CD14-positive monocyte (primary cell): ENCODE data around the gene ZNF559. TPM values are rescaled to one million over a fixed set of nuclear protein-coding genes. Genes with fewer than 3 reads are reported as not detected.

Source experiments
- DNase-seq, 3 donors: peaks; one replicate each; pipeline ENCODE4 v3.0.0-alpha.2; 2011 to 2022
- H2AFZ ChIP-seq: 2 replicates; pipeline ENCODE4 v1.6.0; 2012; ENCODE audit warnings: mild to moderate bottlenecking, low read depth, low read length, inconsistent platforms; ENCODE audit not compliant: insufficient read depth, poor library complexity, severe bottlenecking
- H3K27ac ChIP-seq, 2 donors: 1 replicate in 1 of 2; 2 replicates in 1 of 2; pipeline ENCODE4 v1.5.1; 2012 to 2013; ENCODE audit warnings: low read length in 2 of 2, control low read depth in 1 of 2, inconsistent platforms in 1 of 2, low read depth in 1 of 2, mild to moderate bottlenecking in 1 of 2
- H3K27me3 ChIP-seq, 2 donors: one replicate each; pipeline versions ENCODE4 v1.6.0 to v1.6.1; 2011 to 2013; ENCODE audit warnings: low read length in 2 of 2; ENCODE audit not compliant: control insufficient read depth in 2 of 2, insufficient read depth in 2 of 2
- H3K36me3 ChIP-seq, 2 donors: replicated peaks in 1 of 2; 1 replicate in 1 of 2; 2 replicates in 1 of 2; pipeline versions ENCODE4 v1.5.1 to v1.6.1; 2012 to 2013; ENCODE audit warnings: low read length in 2 of 2, control low read depth in 1 of 2, inconsistent platforms in 1 of 2, mild to moderate bottlenecking in 1 of 2; ENCODE audit not compliant: insufficient read depth in 2 of 2, control insufficient read depth in 1 of 2
- H3K4me1 ChIP-seq, 2 donors: 1 replicate in 1 of 2; 2 replicates in 1 of 2; pipeline versions ENCODE4 v1.5.1 to v1.6.1; 2012 to 2013; ENCODE audit warnings: low read length in 2 of 2, control low read depth in 1 of 2, inconsistent platforms in 1 of 2, mild to moderate bottlenecking in 1 of 2, moderate library complexity in 1 of 2; ENCODE audit not compliant: insufficient read depth in 2 of 2, control insufficient read depth in 1 of 2
- H3K4me2 ChIP-seq: replicated peaks from 2 replicates; pipeline ENCODE3; 2012; ENCODE audit warnings: low read length, moderate library complexity, mild to moderate bottlenecking; ENCODE audit not compliant: poor library complexity, severe bottlenecking; ENCODE audit errors: extremely low read depth
- H3K4me3 ChIP-seq, 3 experiments: fragments of 200-600 bp in 1 of 3; sonication (generic) in 1 of 3; replicated peaks in 1 of 3; 1 replicate in 2 of 3; 2 replicates in 1 of 3; pipeline ENCODE4 v1.5.1; 2011 to 2013; ENCODE audit warnings: low read length in 3 of 3, mild to moderate bottlenecking in 3 of 3, control low read depth in 2 of 3, low read depth in 2 of 3, inconsistent platforms in 1 of 3, moderate library complexity in 1 of 3
- H3K79me2 ChIP-seq: 2 replicates; pipeline ENCODE4 v1.6.0; 2012; ENCODE audit warnings: mild to moderate bottlenecking, control low read depth, inconsistent platforms, low read length, moderate library complexity; ENCODE audit not compliant: insufficient read depth
- H3K9ac ChIP-seq: 2 replicates; pipeline ENCODE4 v1.6.0; 2017; ENCODE audit warnings: low read length, mild to moderate bottlenecking; ENCODE audit not compliant: insufficient read depth, poor library complexity, severe bottlenecking
- H3K9me3 ChIP-seq, 2 donors: replicated peaks in 1 of 2; 1 replicate in 1 of 2; 2 replicates in 1 of 2; pipeline versions ENCODE4 v1.5.1 to v1.6.1; 2012 to 2013; ENCODE audit warnings: low read length in 2 of 2, control low read depth in 1 of 2; ENCODE audit not compliant: control insufficient read depth in 1 of 2, insufficient read depth in 1 of 2
- H4K20me1 ChIP-seq: 2 replicates; pipeline ENCODE4 v1.6.0; 2012; ENCODE audit warnings: mild to moderate bottlenecking, low read length, control low read depth, moderate library complexity; ENCODE audit not compliant: insufficient read depth
- H3K27ac Mint-ChIP-seq, 7 donors: one replicate each; pipeline ENCODE4 v1.8.0; 2020; ENCODE audit warnings: mild to moderate bottlenecking in 7 of 7, mixed read lengths in 7 of 7, moderate library complexity in 6 of 7, inconsistent platforms in 2 of 7
- H3K27me3 Mint-ChIP-seq, 3 donors: one replicate each; pipeline ENCODE4 v1.8.0; 2021 to 2022; ENCODE audit warnings: low read depth in 3 of 3, mild to moderate bottlenecking in 3 of 3, mixed read lengths in 3 of 3, moderate library complexity in 3 of 3, inconsistent platforms in 1 of 3
- H3K36me3 Mint-ChIP-seq, 2 donors: one replicate each; pipeline ENCODE4 v1.8.0; 2020; ENCODE audit warnings: mixed read lengths in 2 of 2, inconsistent platforms in 1 of 2, mild to moderate bottlenecking in 1 of 2
- H3K4me1 Mint-ChIP-seq: one replicate; pipeline ENCODE4 v1.8.0; 2020; ENCODE audit warnings: mild to moderate bottlenecking, mixed read lengths
- H3K4me3 Mint-ChIP-seq, 2 donors: one replicate each; pipeline ENCODE4 v1.8.0; 2020; ENCODE audit warnings: mild to moderate bottlenecking in 2 of 2, mixed read lengths in 2 of 2, moderate library complexity in 1 of 2
- H3K9me3 Mint-ChIP-seq, 7 donors: one replicate each; pipeline ENCODE4 v1.8.0; 2020 to 2022; ENCODE audit warnings: mixed read lengths in 7 of 7, mild to moderate bottlenecking in 6 of 7, moderate library complexity in 6 of 7, inconsistent platforms in 2 of 7
- CTCF ChIP-seq: fragments of 200-600 bp; IDR thresholded peaks from one replicate; pipeline ENCODE4 v1.8.0; 2022; ENCODE audit warnings: antibody characterized with exemption, mild to moderate bottlenecking
- whole genome bisulfite sequencing: methylation state at CpG from one replicate; pipeline ENCODE4 v1.1.5; 2013; ENCODE audit warnings: missing lambda C conversion rate; ENCODE audit not compliant: insufficient coverage; 5-methylcytosine and 5-hydroxymethylcytosine counted together
- intact Hi-C, 2 donors: fragments of 100-400 bp; cut with micrococcal nuclease; formaldehyde crosslinking; loops; one replicate each; pipeline versions ENCODE4 v1.15.0 to v1.15.1; 2023
- polyA plus RNA-seq, 3 donors: library from polyadenylated mRNA; depleted of rRNA in 1 of 3; unstranded in 2 of 3; stranded (reverse) in 1 of 3; fragments of 300-500 nt in 2 of 3; fragments of >200 nt in 1 of 3; fragmentation: Illumina TruSeq in 2 of 3; gene quantifications; 1 replicate in 2 of 3; 2 replicates in 1 of 3; pipeline ENCODE4 v1.2.3, GENCODE V29; 2012 to 2021

Gene ZNF559
- polyA plus RNA-seq, 3 donors = 9.0 to 16.0 (median 9.1) TPM

DNA sequence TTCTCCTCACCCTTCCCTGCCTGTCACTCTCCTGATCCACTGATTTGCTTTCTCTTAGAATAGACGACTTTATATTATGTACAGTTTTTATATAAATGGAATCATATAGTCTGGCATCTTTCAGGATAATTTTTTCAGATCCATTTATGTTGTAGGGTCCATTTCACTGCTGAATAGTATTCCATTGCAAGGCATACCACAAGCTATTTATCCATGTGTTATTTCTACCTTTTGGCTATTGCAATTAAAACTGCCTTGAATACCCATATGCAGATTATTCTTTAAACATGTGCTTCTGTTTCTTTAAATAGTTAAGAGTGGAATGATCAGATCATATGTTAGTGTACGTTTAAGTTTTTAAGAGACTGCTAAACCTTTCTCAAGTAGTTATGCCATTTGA lies 21.0 kb downstream of the ZNF559 start:
- H3K27ac ChIP-seq = no peak overlapping the region
- DNase-seq = no peak
- peaks cover 30 to 43% of the 10 kb centered on the region in 2 donors for H3K36me3 Mint-ChIP-seq
- H2AFZ ChIP-seq = no peak overlapping the region
- H3K27me3 ChIP-seq = no peaks in the 10 kb centered on the region
- H4K20me1 ChIP-seq = no peaks in the 10 kb centered on the region
- peaks cover 41 to 95% of the 10 kb centered on the region in 2 donors for H3K9me3 ChIP-seq
- H3K27ac Mint-ChIP-seq = no peak overlapping the region
- H3K4me3 Mint-ChIP-seq = no peak overlapping the region
- no peaks in the 10 kb centered on the region for H3K4me1 Mint-ChIP-seq
- TF ChIP-seq CTCF = no peak
- H3K27me3 Mint-ChIP-seq = no peaks in the 10 kb centered on the region
- H3K4me1 ChIP-seq = no peaks in the 10 kb centered on the region
- intact Hi-C loops = no loop called here
- no peak overlapping the region for H3K4me3 ChIP-seq
- no peak overlapping the region for H3K4me2 ChIP-seq
- peaks cover 39 to 92% (median 84%) of the 10 kb centered on the region in 7 donors for H3K9me3 Mint-ChIP-seq
- peaks cover 16 to 39% of the 10 kb centered on the region in 2 donors for H3K36me3 ChIP-seq
- no CpG with 5 or more reads among the region's 2 CpGs for WGBS
- no peak overlapping the region for H3K9ac ChIP-seq
- no peaks in the 10 kb centered on the region for H3K79me2 ChIP-seq

DNA sequence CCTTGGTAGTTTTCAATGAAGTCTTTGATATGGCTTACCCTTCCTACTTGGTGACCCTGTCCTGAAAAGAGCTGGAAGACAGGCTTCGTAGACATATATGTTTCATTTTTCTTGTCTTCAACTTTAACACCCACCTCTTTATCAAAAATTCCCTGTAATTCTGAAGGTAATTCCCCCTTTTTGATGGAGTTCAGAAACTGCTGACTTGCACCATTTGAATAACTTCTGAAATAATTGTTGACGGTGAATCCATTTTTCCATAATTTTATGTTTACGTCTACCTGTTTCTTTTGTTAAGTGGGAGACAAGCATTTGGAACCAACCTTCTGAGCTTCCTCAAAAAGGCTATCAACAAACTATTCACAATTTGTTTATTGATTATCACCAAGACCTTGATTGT lies 24.3 kb downstream of the ZNF559 start:
- peaks cover 51 to 92% of the 10 kb centered on the region in 2 donors for H3K9me3 ChIP-seq
- no peaks in the 10 kb centered on the region for H3K27me3 ChIP-seq
- Mint-ChIP-seq H3K9me3 (peaks cover 33 to 87% (median 76%) of the 10 kb centered on the region in 7 donors), H3K4me3 (no peak overlapping the region), H3K4me1 (no peaks in the 10 kb centered on the region), H3K36me3 (peaks cover 6 to 13% of the 10 kb centered on the region in 2 donors), H3K27me3 (peaks cover 0 to 1% (median 0%) of the 10 kb centered on the region in 3 donors), H3K27ac (no peak overlapping the region)
- no peak overlapping the region for H2AFZ ChIP-seq
- no peak overlapping the region for H3K4me3 ChIP-seq
- no CpG with 5 or more reads among the region's 3 CpGs for WGBS
- DNase-seq = no peak
- intact Hi-C loops = no loop called here
- no peaks in the 10 kb centered on the region for H3K79me2 ChIP-seq
- H3K4me2 ChIP-seq = no peak overlapping the region
- H4K20me1 ChIP-seq = no peaks in the 10 kb centered on the region
- no peak overlapping the region for H3K27ac ChIP-seq
- H3K4me1 ChIP-seq = no peaks in the 10 kb centered on the region
- no peak for TF ChIP-seq CTCF
- H3K36me3 ChIP-seq = peaks cover 0 to 7% of the 10 kb centered on the region in 2 donors
- no peak overlapping the region for H3K9ac ChIP-seq
